HG03135 (cell line): Measurements from ENCODE around the gene FARP2.
"Not testable (repeated sequence)": the region's sequence is repeated elsewhere in the genome, so short reads cannot be mapped to it uniquely, and the experiment has no call there.

Experiments used
- ATAC-seq: cut with Tn5 transposase; IDR thresholded peaks from one replicate; pipeline ENCODE4 v1.9.1; 2021; ENCODE audit warnings: mild to moderate bottlenecking, moderate library complexity; ENCODE audit not compliant: unreplicated experiment

The FARP2 gene

DNA sequence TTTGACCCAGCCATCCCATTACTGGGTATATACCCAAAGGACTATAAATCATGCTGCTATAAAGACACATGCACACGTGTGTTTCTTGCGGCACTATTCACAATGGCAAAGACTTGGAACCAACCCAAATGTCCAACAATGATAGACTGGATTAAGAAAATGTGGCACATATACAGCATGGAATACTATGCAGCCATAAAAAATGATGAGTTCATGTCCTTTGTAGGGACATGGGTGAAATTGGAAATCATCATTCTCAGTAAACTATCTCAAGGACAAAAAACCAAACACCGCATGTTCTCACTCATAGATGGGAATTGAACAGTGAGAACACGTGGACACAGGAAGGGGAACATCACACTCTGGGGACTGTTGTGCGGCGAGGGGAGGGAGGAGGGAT, 40.7 kb downstream of the FARP2 start:
- ATAC-seq, result not testable (repeated sequence)

DNA sequence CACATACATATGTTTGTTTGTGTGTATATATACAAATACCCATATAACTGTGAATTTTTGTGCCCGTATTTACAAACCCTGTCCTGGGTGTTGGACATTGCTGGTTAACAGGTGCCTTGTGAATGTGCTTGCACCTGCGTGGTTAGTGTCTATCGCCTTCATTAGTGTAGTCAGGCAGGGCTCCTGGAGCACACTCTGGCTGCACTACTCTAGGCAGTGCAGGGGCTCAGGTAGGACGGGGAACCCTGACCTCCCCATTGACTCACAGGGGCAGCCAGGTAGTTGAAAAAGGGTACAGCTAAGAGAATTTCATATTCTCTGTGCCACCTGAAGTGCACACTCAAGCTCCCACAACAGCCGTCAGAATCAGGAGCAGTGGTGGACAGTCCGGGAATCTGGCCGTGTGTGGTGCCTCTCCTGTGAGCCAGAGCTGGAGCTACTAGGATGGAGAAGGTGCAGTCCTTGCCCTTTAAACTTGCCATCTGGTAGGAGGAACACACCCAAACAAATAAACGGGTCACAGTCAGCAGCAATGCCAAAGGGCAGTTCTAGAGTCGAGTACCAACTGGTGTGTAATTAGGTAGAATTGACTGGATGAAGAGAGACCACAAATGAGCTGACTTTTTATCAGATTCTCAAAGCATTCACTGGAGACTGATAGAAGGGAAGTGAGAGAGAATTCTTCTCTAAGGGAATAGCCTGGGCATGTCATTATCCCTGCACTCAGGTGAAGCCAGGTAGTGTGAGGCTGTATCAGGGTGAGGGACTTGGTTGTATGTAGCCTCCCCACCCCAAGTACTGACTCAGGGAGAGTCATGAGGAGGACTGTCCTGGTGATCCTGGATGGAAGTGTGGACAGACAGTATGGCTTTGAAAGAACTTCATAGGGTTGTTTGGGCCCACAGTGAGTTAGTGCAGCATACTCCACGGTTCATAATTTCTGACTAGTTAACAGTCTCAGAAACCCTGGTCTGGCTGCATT, 44.1 kb downstream of the FARP2 start:
- no peak for ATAC-seq

DNA sequence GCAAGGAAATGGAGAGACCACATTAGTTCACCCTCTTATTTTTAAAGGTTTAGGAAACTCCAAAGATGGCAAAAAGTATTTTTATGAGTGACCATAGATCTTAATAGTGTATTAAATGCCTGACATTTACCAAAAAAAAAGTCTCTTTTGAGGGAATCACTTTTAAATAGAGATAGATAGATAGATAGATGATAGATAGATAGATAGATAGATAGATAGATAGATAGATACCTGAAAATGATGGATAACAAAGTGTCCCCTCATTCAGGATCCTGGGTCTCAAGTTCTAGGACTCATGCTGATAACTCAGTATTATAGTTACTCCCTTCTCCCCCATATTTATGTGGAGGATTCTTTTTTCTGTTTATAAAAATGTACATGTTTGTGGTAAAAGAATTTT, 52.8 kb downstream of the FARP2 start:
- no peak for ATAC-seq

DNA sequence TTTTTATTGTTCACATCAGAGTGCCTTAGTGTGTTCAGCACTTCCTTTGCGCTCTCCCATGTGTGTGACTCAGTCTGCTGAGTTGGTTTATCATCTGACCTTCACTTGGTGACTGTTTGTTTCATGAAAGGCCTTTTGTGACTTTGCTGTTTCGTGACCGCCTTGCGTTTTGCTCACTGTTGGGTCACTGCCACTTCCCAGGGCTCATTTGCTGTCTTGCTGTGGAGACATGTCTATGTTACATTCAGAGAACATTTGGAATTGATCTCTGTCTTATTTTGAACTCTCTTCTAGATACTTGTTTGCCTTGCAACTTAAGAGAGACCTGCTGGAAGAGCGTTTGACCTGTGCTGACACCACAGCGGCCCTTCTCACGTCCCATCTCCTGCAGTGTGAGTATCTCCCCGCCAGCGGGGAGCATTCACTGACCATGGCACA, 54.7 kb downstream of the FARP2 start:
- no peak for ATAC-seq

DNA sequence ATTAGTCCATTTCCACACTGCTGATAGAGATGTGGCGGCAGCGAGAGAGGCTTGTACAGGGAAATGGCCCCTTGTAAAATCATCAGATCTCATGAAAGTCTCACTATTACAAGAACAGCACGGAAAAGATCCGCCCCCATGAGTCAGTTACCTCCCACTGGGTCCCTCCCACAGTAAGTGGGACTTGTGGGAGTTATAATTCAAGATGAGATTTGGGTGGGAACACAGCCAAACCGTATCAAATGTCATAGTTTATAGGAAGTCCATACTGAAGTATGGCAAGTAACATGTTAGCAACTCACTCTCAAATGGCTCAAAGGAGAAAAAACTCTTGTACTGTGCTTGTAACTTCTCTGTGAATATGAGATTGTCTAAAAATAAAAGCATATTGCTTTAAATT, 56.1 kb downstream of the FARP2 start:
- no peak for ATAC-seq

DNA sequence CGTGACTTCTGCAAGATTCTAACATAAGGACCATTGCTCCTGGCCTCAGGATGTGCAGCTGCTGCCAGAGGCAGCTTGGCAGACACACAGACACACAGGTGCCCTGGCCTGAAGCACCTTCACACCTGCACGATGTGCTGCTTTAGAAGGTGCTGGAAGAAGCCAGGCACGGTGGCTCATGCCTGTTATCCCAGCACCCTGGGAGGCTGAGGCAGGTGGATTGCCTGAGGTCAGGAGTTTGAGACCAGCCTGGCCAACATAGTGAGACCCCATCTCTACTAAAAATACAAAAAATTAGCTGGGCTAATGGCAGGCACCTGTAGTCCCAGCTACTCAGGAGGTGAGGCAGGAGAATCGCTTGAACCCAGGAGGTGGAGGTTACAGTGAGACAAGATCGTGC, 57.4 kb downstream of the FARP2 start:
- ATAC-seq, result not testable (repeated sequence)

DNA sequence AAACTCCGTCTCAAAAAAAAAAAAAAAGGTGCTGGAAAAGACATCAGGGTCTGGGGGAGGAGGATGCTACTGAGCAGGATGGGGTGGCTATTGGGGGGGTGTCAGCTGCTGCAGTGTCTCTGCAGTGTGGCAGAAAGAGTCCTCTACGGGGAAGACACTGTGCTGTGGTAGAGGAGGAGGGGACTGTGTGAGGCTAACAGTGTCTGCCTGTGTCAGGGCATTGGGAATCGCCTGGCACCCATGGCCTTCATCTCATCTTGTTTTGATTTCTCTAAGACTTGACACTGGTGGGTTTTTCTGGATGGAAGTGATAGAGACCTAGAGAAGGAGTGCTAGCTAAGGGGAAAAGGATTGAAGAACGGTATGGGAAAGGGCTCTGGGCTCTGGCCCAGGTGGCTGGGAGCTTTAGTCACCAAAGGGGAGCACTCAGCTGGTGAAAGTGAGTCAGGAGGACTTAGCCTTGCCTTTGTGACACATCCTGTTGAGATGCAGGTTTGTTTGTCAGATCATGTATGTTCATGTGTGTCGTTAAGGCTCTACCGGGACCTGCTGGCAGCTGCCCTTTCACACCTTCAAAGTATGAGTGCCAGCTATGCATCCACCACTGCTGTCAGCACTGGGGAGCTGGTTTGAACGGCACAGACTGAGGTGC, 58.0 kb downstream of the FARP2 start:
- no peak for ATAC-seq

DNA sequence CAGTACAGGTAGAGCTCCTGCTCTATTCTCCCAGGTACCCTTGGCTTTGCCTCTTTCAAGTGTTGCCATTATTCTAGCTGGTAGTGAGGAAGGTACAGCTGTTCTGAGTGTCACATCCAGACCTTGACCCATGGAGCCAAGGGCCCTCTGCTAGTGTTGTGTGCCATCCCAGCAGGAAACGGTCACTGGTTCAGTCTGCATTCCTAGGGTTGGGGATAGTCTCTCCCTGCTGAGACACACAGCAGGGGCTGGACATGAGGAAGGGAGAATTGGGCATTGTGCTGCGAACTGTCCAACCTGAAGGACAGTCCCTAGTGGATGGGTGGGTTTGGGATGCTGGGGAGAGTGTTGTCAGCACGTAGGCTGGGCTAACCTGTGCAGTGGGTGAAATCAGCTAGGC, 59.1 kb downstream of the FARP2 start:
- ATAC-seq, result no peak

DNA sequence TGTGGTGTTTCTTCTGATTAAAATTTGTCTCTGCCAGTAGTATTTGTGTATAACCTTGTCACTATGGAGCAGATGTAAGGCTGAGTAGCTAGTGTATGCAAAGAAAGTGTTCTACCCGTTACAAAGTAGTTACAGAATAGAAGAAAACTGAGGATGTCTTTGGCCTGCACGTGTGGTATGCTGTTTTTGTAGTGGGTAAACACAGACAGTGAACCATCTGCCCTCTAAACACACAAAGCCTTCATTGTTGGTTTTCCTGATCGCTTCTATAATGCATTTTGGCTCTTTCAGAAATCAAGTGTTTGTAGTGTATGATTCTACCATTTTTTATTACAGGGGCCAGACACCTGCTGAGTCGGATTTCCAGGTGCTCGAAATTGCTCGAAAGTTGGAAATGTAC, 61.5 kb downstream of the FARP2 start:
- no peak for ATAC-seq

DNA sequence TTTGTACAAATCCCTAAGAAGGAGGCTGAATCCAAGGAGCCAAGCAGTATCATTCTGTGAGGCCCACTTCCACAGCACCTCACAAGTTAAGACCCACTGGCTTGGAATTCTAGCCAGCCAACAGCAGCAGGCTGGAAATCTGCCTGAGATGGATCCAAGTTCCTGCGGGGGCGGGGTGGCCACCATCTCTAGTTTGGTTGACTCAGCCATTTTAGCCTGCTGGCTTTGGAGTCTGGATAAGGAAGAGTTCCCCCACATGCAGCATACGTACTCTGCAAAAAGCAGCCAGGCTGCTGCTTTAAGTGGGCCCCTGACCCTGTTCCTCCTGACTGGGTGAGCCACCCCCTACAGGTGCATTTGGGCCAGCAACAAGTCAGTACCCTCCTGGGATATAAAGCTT, 65.2 kb downstream of the FARP2 start:
- ATAC-seq, result no peak

DNA sequence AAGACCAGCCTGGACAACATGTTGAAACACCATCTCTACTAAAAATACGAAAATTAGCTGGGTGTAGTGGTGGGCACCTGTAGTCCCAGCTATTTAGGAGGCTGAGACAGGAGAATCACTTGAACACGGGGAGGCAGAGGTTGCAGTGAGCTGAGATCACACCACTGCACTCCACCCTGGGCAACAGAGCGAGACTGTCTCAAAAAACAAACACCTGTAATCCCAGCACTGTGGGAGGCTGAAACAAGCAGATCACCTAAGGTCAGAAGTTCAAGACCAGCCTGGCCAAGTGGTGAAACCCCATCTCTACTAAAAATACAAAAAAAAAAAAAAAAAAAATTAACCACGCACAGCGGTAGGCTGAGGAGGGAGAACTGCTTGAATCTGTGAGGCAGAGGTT, 65.9 kb downstream of the FARP2 start:
- ATAC-seq, result not testable (repeated sequence)

DNA sequence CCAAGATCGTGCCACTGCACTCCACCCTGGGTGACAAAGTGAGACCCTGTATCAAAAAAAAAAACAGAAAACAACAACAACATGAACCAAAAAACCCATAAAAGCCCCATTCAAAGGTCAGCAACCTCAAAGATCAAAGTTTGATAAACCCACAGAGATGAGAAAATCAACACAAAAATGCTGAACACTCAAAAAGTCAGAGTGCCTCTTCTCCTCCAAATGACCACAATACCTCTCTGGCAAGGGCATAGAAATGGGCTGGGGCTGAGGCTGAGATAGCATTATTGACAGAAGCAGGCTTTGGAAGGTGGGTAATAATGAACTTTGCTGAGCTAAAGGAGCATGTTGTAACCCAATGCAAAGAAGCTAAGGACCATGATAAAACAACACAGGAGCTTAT, 66.3 kb downstream of the FARP2 start:
- no peak for ATAC-seq

DNA sequence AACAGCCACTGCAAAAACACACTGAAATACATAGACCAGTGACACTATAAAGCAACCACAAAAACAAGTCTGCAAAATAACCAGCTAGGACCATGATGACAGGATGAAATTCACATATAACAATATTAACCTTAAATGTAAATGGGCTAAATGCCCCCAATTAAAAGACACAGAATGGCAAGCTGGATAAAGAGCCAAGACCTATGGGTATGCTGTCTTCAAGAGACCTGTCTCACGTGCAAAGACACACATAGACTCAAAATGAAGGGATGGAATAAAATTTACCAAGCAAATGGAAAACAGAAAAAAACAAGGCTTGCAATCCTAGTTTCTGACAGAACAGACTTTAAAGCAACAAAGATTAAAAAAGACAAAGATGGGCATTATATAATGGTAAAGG, 67.4 kb downstream of the FARP2 start:
- not testable (repeated sequence) for ATAC-seq

DNA sequence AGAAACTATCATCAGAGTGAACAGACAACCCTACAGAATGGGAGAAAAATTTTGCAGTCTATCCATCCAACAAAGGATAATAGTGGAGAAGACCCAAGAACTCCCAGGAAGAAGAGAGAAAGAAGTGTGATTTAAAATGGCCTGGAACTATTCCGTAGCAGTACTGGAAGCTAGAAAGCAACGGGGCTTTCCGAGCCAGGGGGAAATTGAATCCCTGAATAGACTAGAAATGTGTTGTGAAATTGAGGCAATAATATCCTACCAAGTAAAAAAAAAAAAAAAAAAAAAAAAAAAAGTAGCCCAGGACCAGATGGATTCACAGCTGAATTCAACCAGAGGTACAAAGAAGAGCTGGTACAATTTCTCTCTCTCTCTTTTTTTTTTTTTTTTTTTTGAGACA, 69.3 kb downstream of the FARP2 start:
- no peak for ATAC-seq

DNA sequence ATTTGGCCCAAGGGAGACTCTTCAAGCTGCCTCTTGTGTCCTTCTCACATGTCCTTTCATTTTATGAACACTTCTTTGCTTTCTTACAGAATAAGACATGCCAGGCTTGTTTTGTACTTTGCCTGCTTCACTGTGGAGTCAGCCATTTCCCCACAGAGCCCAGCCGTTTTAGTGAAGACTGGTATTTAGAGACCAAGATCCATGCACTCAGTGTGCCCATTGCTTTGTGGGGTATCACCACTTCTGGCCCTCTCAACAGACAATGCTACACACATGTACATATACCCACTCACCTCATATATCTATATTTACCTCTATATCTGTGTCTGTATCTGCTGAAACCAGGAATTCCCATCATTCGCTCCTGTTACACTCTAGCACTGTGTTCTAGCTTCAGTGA, 74.1 kb downstream of the FARP2 start:
- ATAC-seq, result no peak

DNA sequence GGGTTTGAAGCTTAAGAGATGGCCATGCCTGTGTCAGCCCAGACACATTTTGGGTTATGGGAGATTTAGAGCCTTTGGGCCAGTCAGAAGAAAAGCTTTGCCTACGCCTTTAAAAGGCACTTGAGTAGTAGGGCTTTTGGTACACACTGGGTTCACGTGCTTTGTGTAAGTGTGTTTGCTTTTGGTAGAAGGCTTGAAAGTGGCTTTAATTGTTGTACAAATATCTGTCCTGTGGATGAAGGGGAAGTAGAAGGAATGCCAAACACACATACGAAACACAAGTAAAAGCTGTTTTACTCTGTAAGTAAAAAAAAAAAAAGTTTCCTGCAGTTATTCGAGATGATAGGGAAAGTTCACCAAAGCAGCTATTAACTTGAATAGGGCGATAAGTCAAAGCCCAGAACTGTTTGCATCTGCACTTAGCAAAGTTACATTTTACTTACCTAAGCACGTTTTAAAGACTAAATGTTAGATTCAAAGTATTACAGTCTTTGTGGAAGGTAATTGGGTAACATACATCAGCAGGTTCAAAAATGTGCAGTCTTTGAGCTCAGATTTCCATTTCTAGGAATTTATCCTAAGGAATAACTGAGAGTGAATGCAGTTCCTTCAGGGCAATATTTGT, 76.9 kb downstream of the FARP2 start:
- no peak for ATAC-seq

DNA sequence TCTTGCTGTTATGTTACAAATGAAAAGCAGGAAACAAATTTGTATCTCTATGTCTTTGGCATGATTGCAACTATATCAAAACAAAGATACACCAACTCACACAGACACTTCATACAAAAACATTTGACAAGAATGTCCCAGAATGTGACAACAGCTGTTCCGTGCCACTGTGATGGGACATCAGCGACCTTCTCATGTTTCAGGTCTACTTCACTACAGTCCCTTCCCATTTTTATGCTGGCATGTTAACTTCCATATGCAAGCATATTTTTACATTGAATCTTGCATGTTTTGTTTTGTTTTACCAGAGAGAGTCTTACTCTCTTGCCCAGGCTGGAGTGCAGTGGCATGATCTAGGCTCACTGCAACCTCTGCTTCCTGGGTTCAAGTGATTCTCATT, 81.1 kb downstream of the FARP2 start:
- no peak for ATAC-seq

DNA sequence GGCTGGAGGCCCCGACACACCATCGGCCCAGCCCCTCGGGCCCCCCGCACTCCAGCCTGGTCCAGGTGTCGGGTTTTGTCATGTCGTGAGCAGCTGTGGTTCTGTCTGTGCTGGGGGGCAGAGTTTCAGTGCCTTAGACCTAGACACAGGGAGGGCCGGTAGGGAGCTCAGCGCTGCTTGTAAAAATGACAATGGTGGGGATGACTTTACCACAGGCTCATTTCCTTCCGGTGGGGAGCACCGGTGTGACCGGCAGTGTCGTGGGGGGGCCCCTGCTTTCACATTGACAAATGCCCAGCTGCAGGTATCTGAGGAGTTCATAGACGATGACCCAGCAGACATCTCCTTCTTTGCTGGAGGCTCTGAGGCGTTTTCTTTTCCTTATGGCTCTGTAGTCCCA, 85.4 kb downstream of the FARP2 start:
- ATAC-seq, result no peak

DNA sequence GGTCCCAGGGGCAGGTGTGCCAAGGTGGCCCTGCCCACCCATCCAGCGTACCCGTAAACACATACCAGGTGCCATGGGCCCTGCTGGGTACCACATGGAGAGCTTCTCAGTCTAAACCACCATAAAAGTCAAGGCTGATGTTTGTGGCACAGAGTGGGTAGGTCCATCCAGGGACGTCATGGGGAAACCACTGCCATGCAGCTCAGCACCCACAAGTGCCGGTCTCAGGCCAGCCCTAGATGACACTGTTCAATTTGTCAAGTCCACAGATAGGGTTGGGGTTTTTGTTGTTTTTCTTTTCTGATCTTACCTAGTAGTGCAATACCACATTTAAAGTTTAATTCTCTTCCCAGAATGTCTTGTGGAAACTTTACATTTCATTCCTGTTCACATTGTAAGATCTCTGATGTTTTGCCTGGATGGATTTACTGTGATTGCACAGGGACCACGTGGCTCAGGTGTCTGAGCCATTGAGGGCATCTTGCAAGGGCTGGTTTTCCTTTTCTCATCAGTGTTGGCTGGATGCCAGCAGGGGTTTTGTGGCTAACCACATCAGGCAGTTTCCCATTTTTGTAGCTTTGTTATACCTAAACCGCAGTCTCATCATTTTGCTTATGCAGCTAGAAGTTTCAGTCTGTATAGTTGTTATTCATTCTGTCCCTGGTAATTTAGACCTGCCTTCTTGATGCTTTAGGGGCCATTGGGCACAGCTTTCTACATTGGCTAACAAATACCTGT, 87.6 kb downstream of the FARP2 start:
- no peak for ATAC-seq

DNA sequence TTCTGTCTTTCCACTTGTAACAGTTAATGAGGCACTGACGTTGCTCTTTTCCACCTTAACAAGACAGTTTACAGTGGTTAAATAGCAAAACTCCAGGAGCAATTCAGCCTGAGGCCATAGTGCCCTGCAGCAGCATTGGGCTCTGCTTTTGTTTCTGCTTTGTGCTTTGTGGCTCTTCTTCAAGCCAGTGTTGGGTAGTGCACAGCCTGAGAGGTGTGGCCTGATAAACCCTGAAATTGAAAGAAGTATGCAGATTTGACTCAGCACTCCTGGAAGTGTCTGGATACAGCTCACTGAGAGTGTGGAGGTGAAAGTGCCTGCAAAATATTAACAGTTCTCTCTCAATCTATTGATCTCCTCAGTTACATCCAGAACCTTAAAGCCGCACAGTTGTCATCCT, 89.3 kb downstream of the FARP2 start:
- no peak for ATAC-seq

DNA sequence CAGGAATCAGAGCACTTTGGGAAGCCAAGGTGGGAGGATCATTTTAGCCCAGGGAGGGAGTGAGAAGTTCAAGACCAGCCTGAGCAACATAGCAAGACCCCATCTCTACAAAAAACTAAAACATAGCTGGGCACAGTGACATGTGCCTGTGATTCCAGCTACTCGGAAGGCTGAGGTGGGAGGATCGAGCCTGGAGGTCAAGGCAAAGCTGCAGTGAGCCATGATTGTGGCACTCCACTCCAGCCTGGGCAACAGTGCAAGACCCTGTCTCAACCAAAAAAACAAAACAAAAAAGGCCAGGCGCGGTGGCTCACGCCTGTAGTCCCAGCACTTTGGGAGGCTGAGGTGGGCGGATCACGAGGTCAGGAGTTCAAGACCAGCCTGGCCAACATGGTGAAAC, 94.0 kb downstream of the FARP2 start:
- not testable (repeated sequence) for ATAC-seq
